ENCODE results near the gene MORN1. TPM values are rescaled to one million over a fixed set of nuclear protein-coding genes. Genes with fewer than 3 reads are reported as not detected.

The MORN1 gene
- total and polyA plus RNA-seq, 2 donors (not counting 3 experiments of a cell fraction or from before 2014, with no cell fraction given): 4.3 to 6.4 TPM

GRCh38 chr1:2374252-2375155 is 16.9 kb downstream of the MORN1 start:
- no peak for TF ChIP-seq POLR2A (IDR thresholded peaks at IDR 0.05; ENCODE audit: low read depth, low read length)
- TF ChIP-seq MAX (IDR thresholded peaks at IDR 0.05; ENCODE audit: insufficient read depth, insufficient read length): no peak
- TF ChIP-seq MYC (IDR thresholded peaks at IDR 0.05; ENCODE audit: low read depth, low read length): no peak
- no peak for TF ChIP-seq EZH2 (IDR thresholded peaks at IDR 0.05; ENCODE audit: borderline replicate concordance, low read depth, low read length, severe bottlenecking)
- no peak for TF ChIP-seq GATA2 (IDR thresholded peaks at IDR 0.05; ENCODE audit: insufficient read depth, insufficient read length, low read depth, low read length)
- TF ChIP-seq JUN (IDR thresholded peaks at IDR 0.05; ENCODE audit: borderline replicate concordance, insufficient read depth, insufficient read length, low read depth): no peak
- TF ChIP-seq CTCF (IDR thresholded peaks at IDR 0.05; ENCODE audit: extremely low read depth in 1 of 2, insufficient read depth in 1 of 2, low read depth in 1 of 2, low read length in 2 of 2): no peak
- TF ChIP-seq FOS (IDR thresholded peaks at IDR 0.05; ENCODE audit: borderline replicate concordance, insufficient read depth, low read length): no peak
- no peak for TF ChIP-seq POLR2AphosphoS5 (IDR thresholded peaks at IDR 0.05; ENCODE audit: insufficient read depth, low read depth, low read length)
- H3K4me3 ChIP-seq (replicated peaks in 1 of 3; ENCODE audit: insufficient read depth in 1 of 3, low read depth in 1 of 3, low read length in 3 of 3): no peak overlapping the region
- DNase-seq (ENCODE audit: low read depth, low spot score): no peak
- dilution Hi-C loops (cut with MboI; ENCODE audit: extremely low pct_ligation_motif_present, low sequenced_read_pairs) (loop anchor here (10.0 kb wide), 1 partner anchor 180 kb away; the partner anchor contains the start of gene FAAP20), intact Hi-C loops (cut with micrococcal nuclease) (no loop called here)
- no peak for FAIRE-seq
- CTCF ChIA-PET: interaction anchor here (3.2 kb wide), 1 partner anchor 179 kb away, joined by 16 read pairs; the partner anchor contains the start of gene FAAP20
- H3K36me3 ChIP-seq (ENCODE audit: control insufficient read depth in 2 of 2, extremely low read depth in 1 of 2, insufficient read depth in 2 of 2, low read length in 2 of 2): no peaks in the 10 kb centered on the region
- H3K27ac ChIP-seq (ENCODE audit: insufficient read depth, low read depth, low read length): no peak overlapping the region
- no peaks in the 10 kb centered on the region for H3K9me1 ChIP-seq (replicated peaks; ENCODE audit: control insufficient read depth, extremely low read depth, insufficient read depth, low read length)
- H3K4me1 ChIP-seq (ENCODE audit: control insufficient read depth, extremely low read depth, insufficient read depth, low read length): no peaks in the 10 kb centered on the region
- H3K9ac ChIP-seq (replicated peaks; ENCODE audit: extremely low read depth, insufficient read depth, low read length): no peak overlapping the region
- no peak overlapping the region for H2AFZ ChIP-seq (ENCODE audit: low read depth, low read length)
- no TSS peak for BruUV-seq (replicated peaks)
- POLR2A ChIA-PET: interaction anchor here (0.8 kb wide), 1 partner anchor 147 kb away, joined by 3 read pairs; no protein-coding TSS in a partner anchor
- H3K79me2 ChIP-seq (ENCODE audit: control insufficient read depth, insufficient read depth, low read length): no peaks in the 10 kb centered on the region
- no peaks in the 10 kb centered on the region for H3K27me3 ChIP-seq (ENCODE audit: control insufficient read depth in 2 of 2, insufficient read depth in 2 of 2, low read length in 2 of 2)
- H3K4me2 ChIP-seq (ENCODE audit: insufficient read depth, low read length): no peak overlapping the region
- no peaks in the 10 kb centered on the region for H3K9me3 ChIP-seq (replicated peaks; ENCODE audit: control insufficient read depth, insufficient read depth, low read length)
- no peaks in the 10 kb centered on the region for H4K20me1 ChIP-seq (replicated peaks; ENCODE audit: control insufficient read depth, extremely low read depth, insufficient read depth, low read length)
